B cell (primary cell): ENCODE measurements around the gene IL6ST. TPM values are rescaled to one million over a fixed set of nuclear protein-coding genes. Genes with fewer than 3 reads are reported as not detected.
"Not testable (repeated sequence)": the region's sequence is repeated elsewhere in the genome, so short reads cannot be mapped to it uniquely, and the experiment has no call there.

Source experiments
- ATAC-seq: fragments of 200-7000 bp; cut with Tn5 transposase; one replicate; pipeline ENCODE4 v1.10.0; 2021; ENCODE audit warnings: low read depth, mild to moderate bottlenecking, moderate number of reproducible peaks, moderate library complexity
- CTCF ChIA-PET: fragments of 350-600 bp; sonication (Branson Sonifier 250); formaldehyde crosslinking; loops from one replicate; lab custom pipeline; 2021; ENCODE audit warnings: antibody characterized with exemption, inconsistent platforms; lab: Charles Lee
- POLR2A ChIA-PET: fragments of 350-600 bp; sonication (Branson Sonifier 250); formaldehyde crosslinking; loops from one replicate; lab custom pipeline; 2021; ENCODE audit warnings: antibody characterized with exemption; lab: Charles Lee
- DNase-seq: peaks from one replicate; pipeline ENCODE4 v3.0.0; 2013
- H2AFZ ChIP-seq: 2 replicates; pipeline ENCODE4 v1.6.1; 2012; ENCODE audit warnings: mild to moderate bottlenecking, low read depth, low read length; ENCODE audit not compliant: insufficient read depth, poor library complexity, severe bottlenecking
- H3K27ac ChIP-seq, 2 donors: 1 replicate in 1 of 2; 2 replicates in 1 of 2; pipeline ENCODE4 v1.5.1; 2012 to 2013; ENCODE audit warnings: low read length in 2 of 2, mild to moderate bottlenecking in 2 of 2, moderate library complexity in 1 of 2
- H3K27me3 ChIP-seq, 4 experiments: fragments of 200-600 bp in 1 of 4; sonication (generic) in 1 of 4; replicated peaks in 1 of 4; 1 replicate in 2 of 4; 2 replicates in 2 of 4; pipeline versions ENCODE4 v1.6.1 to v1.7.0; 2013 to 2016; ENCODE audit warnings: low read length in 3 of 4, mild to moderate bottlenecking in 2 of 4, mixed read lengths in 1 of 4, moderate library complexity in 1 of 4; ENCODE audit not compliant: insufficient read depth in 4 of 4, control insufficient read depth in 3 of 4; ENCODE audit errors: control extremely low read depth in 1 of 4
- H3K36me3 ChIP-seq, 2 experiments: replicated peaks in 1 of 2; 1 replicate in 1 of 2; 2 replicates in 1 of 2; pipeline versions ENCODE4 v1.6.1 to v1.7.1; 2013; ENCODE audit warnings: low read length in 1 of 2; ENCODE audit not compliant: insufficient read depth in 2 of 2, control insufficient read depth in 1 of 2; ENCODE audit errors: control extremely low read depth in 1 of 2, extremely low read depth in 1 of 2
- H3K4me1 ChIP-seq, 2 donors: fragments of 200-600 bp in 1 of 2; sonication (generic) in 1 of 2; 1 replicate in 1 of 2; 2 replicates in 1 of 2; pipeline versions ENCODE4 v1.5.1 to v1.6.1; 2013 to 2017; ENCODE audit warnings: low read length in 2 of 2; ENCODE audit not compliant: control insufficient read depth in 2 of 2, insufficient read depth in 2 of 2
- H3K4me2 ChIP-seq: replicated peaks from 2 replicates; pipeline ENCODE3; 2012; ENCODE audit warnings: mild to moderate bottlenecking, low read depth, low read length; ENCODE audit not compliant: poor library complexity, severe bottlenecking
- H3K4me3 ChIP-seq, 5 experiments: fragments of 200-600 bp in 1 of 5; sonication (generic) in 1 of 5; 1 replicate in 3 of 5; 2 replicates in 2 of 5; pipeline versions ENCODE4 v1.5.1 to v1.7.0; 2011 to 2016; ENCODE audit warnings: low read length in 4 of 5, mild to moderate bottlenecking in 4 of 5, low read depth in 2 of 5, control low read depth in 1 of 5, moderate library complexity in 1 of 5; ENCODE audit not compliant: insufficient read depth in 1 of 5; ENCODE audit errors: control extremely low read depth in 1 of 5, extremely low read depth in 1 of 5
- H3K79me2 ChIP-seq: fragments of 200-600 bp; sonication (generic); one replicate; pipeline ENCODE4 v1.6.0; 2016; ENCODE audit warnings: low read length; ENCODE audit not compliant: control insufficient read depth, insufficient read depth
- H3K9ac ChIP-seq: fragments of 200-600 bp; sonication (generic); 2 replicates; pipeline ENCODE4 v1.6.1; 2017; ENCODE audit warnings: mild to moderate bottlenecking, low read length, moderate library complexity
- H3K9me3 ChIP-seq, 3 donors: one replicate each; pipeline versions ENCODE4 v1.6.1 to v1.7.1; 2013; ENCODE audit warnings: low read length in 2 of 3; ENCODE audit not compliant: control insufficient read depth in 2 of 3, insufficient read depth in 1 of 3; ENCODE audit errors: control extremely low read depth in 1 of 3
- H4K20me1 ChIP-seq: 2 replicates; pipeline ENCODE4 v1.6.0; 2012; ENCODE audit warnings: mild to moderate bottlenecking, low read length; ENCODE audit not compliant: insufficient read depth, control insufficient read depth, poor library complexity, severe bottlenecking
- H3K27ac Mint-ChIP-seq: one replicate; pipeline ENCODE4 v1.8.0; 2021; ENCODE audit warnings: mixed read lengths
- H3K27me3 Mint-ChIP-seq: one replicate; pipeline ENCODE4 v1.8.0; 2021; ENCODE audit warnings: mixed read lengths
- H3K4me1 Mint-ChIP-seq: one replicate; pipeline ENCODE4 v1.8.0; 2021; ENCODE audit warnings: mixed read lengths
- H3K4me3 Mint-ChIP-seq: one replicate; pipeline ENCODE4 v1.8.0; 2021; ENCODE audit warnings: mixed read lengths
- H3K9me3 Mint-ChIP-seq: one replicate; pipeline ENCODE4 v1.8.0; 2022; ENCODE audit warnings: mixed read lengths; ENCODE audit not compliant: insufficient read depth
- CTCF ChIP-seq: fragments of 200-600 bp; IDR thresholded peaks from one replicate; pipeline ENCODE4 v1.8.0; 2022; ENCODE audit warnings: antibody characterized with exemption, mild to moderate bottlenecking
- EZH2 ChIP-seq: IDR thresholded peaks from 2 replicates; pipeline ENCODE4 v1.6.1; 2012; ENCODE audit warnings: borderline replicate concordance, low read depth, mild to moderate bottlenecking, moderate library complexity, low read length; ENCODE audit not compliant: insufficient read depth, poor library complexity, severe bottlenecking
- WGBS: methylation state at CpG from one replicate; pipeline ENCODE4 v1.1.5; 2013; ENCODE audit warnings: missing lambda C conversion rate; ENCODE audit not compliant: insufficient coverage; 5-methylcytosine and 5-hydroxymethylcytosine counted together
- intact Hi-C: fragments of 100-400 bp; cut with micrococcal nuclease; formaldehyde crosslinking; loops from one replicate; pipeline ENCODE4 v1.10.0; 2022
- polyA plus RNA-seq: library from polyadenylated mRNA; depleted of rRNA; stranded (reverse); fragments of >200 nt; gene quantifications from 2 replicates; pipeline ENCODE4 v1.2.3, GENCODE V29; 2012
- total RNA-seq, 2 donors: library from RNA; stranded (reverse); fragments of 120-200 nt in 1 of 2; gene quantifications; 1 replicate in 1 of 2; 2 replicates in 1 of 2; pipeline versions ENCODE4 v1.2.3 to v1.2.4, GENCODE V29; 2013 to 2022

The IL6ST gene
- total and polyA plus RNA-seq, 2 donors (not counting 1 experiment from before 2014, with no cell fraction given), result 4.3 to 28.0 TPM

GRCh38 chr5:55937598-55937997, 57.2 kb downstream of the IL6ST start:
- not testable (repeated sequence) for H3K27ac Mint-ChIP-seq, H3K79me2 ChIP-seq, H3K36me3 ChIP-seq, H3K27me3 Mint-ChIP-seq, H3K4me1 ChIP-seq, H3K9ac ChIP-seq, DNase-seq, H3K27me3 ChIP-seq, H3K4me3 ChIP-seq, H3K9me3 Mint-ChIP-seq, ATAC-seq, H3K9me3 ChIP-seq, H2AFZ ChIP-seq, H3K27ac ChIP-seq, H3K4me3 Mint-ChIP-seq, H3K4me1 Mint-ChIP-seq, H3K4me2 ChIP-seq, H4K20me1 ChIP-seq
- ChIA-PET POLR2A (interaction anchor here (0.6 kb wide), 1 partner anchor 96 kb away, joined by 5 read pairs; no protein-coding TSS in a partner anchor), CTCF (interaction anchor here (0.6 to 5.1 kb wide), 18 partner anchors 7 to 1282 kb away, joined by 3 to 111 read pairs (median 5); partner anchors contain the start of gene IL6ST)
- intact Hi-C loops, result loop anchor here (2.0 kb wide), 2 partner anchors 901 to 1283 kb away; no protein-coding TSS in a partner anchor

- Histone ChIP-seq H3K9me3 (no peaks in the 10 kb centered on the region), H3K79me2 (no peaks in the 10 kb centered on the region), H3K9ac (no peak overlapping the region), H3K27ac (no peak overlapping the region), H3K36me3 (peaks cover 0 to 2% of the 10 kb centered on the region in 2 experiments), H3K4me1 (no peaks in the 10 kb centered on the region), H3K4me2 (no peak overlapping the region), H2AFZ (no peak overlapping the region), H3K4me3 (no peak overlapping the region), H3K27me3 (no peaks in the 10 kb centered on the region), H4K20me1 (no peaks in the 10 kb centered on the region)
- H3K27me3 Mint-ChIP-seq, result no peaks in the 10 kb centered on the region
- DNase-seq (peak; percentile 83), ATAC-seq (peak; percentile 89)
- no peak overlapping the region for H3K27ac Mint-ChIP-seq
- H3K4me3 Mint-ChIP-seq, result no peak overlapping the region
- ChIA-PET POLR2A (interaction anchor here (0.6 kb wide), 2 partner anchors 774 to 963 kb away, joined by 3 to 4 read pairs; no protein-coding TSS in a partner anchor), CTCF (interaction anchor here (0.6 to 5.1 kb wide), 43 partner anchors 9 to 1362 kb away, joined by 3 to 111 read pairs (median 5); partner anchors contain the start of gene IL6ST)
- TF ChIP-seq CTCF, result peak; percentile 92
- TF ChIP-seq EZH2, result no peak
- H3K9me3 Mint-ChIP-seq, result no peaks in the 10 kb centered on the region
- intact Hi-C loops, result loop anchor here (1.0 to 2.0 kb wide), 3 partner anchors 333 to 1285 kb away; no protein-coding TSS in a partner anchor
- no CpG with 5 or more reads among the region's 3 CpGs for WGBS
- no peaks in the 10 kb centered on the region for H3K4me1 Mint-ChIP-seq
Measured at GRCh38 chr5:55936100-55936693, 58.6 kb downstream of the IL6ST start.
